ENCODE data around the gene PYGB. TPM values are rescaled to one million over a fixed set of nuclear protein-coding genes. Genes with fewer than 3 reads are reported as not detected.

The PYGB gene
- total RNA-seq, 1 experiment from 2014 or later, result 220 TPM

DNA sequence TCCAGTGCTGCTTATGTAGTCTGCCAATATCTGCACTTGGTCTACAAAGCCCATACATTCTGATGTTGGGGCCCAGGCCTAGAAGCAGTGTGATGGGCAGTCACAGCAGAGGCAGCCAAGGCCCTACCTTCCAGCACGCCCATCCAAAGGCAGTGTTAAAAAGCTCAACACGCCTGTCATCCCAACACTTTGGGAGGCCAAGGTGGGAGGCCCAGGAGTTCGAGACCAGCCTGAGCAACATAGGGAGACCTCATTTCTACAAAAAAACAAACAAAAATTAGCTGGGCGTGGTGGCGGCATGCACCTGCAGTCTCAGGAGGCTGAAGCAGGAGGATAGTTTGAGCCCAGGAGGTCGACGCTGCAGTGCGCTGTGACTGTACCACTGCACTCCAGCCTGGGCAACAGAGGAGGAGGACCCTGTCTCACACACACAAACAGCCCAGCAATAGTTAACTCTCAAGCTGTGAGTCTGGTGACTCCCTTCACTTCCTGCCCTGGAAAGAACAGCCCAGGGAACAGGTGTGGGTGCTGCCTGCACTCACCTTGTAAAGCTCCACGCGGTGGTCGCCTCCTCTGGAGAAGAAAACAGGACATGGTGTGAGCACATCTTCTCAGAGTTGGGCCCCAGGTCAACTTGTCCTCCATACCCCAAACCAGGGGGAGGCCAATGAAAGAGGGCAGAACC, 68.8 kb downstream of the PYGB start:
- ATAC-seq (no peak), DNase-seq (ENCODE audit: low read depth, low spot score) (no peak)
- no peak overlapping the region for H3K4me3 ChIP-seq (ENCODE audit: low read depth in 2 of 2, low read length in 2 of 2)
- BruUV-seq (replicated peaks), result no TSS peak
- CTCF ChIA-PET, result no interaction called here
- no peaks in the 10 kb centered on the region for H3K9me3 ChIP-seq (ENCODE audit: control insufficient read depth, insufficient read depth, low read depth, low read length)
- H3K4me1 ChIP-seq (ENCODE audit: control insufficient read depth, insufficient read depth, low read length), result peaks cover 27% of the 10 kb centered on the region
- intact Hi-C loops (cut with micrococcal nuclease; ENCODE audit: unreplicated experiment), result loop anchor here (10.0 kb wide), 1 partner anchor 68 kb away; no protein-coding TSS in a partner anchor
- no peaks in the 10 kb centered on the region for H3K36me3 ChIP-seq (ENCODE audit: control insufficient read depth, insufficient read depth, low read length)
- in situ Hi-C loops (cut with HindIII; ENCODE audit: low pct_unique_long_range_greater_than_20kb, low sequenced_read_pairs), result no loop called here
- H3K27ac ChIP-seq (ENCODE audit: low read length), result 0 out of 2 replicates have a peak overlapping the region, but pooled peaks have one; percentile 7
- H3K27me3 ChIP-seq (ENCODE audit: control insufficient read depth, insufficient read depth, low read length), result no peaks in the 10 kb centered on the region
- TF ChIP-seq, protein P1, sequence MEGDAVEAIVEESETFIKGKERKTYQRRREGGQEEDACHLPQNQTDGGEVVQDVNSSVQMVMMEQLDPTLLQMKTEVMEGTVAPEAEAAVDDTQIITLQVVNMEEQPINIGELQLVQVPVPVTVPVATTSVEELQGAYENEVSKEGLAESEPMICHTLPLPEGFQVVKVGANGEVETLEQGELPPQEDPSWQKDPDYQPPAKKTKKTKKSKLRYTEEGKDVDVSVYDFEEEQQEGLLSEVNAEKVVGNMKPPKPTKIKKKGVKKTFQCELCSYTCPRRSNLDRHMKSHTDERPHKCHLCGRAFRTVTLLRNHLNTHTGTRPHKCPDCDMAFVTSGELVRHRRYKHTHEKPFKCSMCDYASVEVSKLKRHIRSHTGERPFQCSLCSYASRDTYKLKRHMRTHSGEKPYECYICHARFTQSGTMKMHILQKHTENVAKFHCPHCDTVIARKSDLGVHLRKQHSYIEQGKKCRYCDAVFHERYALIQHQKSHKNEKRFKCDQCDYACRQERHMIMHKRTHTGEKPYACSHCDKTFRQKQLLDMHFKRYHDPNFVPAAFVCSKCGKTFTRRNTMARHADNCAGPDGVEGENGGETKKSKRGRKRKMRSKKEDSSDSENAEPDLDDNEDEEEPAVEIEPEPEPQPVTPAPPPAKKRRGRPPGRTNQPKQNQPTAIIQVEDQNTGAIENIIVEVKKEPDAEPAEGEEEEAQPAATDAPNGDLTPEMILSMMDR (IDR thresholded peaks at IDR 0.05), result no peak
- TF ChIP-seq POLR2AphosphoS5 (IDR thresholded peaks at IDR 0.05; ENCODE audit: low read depth, low read length) (no peak), SIN3A (IDR thresholded peaks at IDR 0.05; ENCODE audit: borderline replicate concordance, insufficient read depth, low read depth, low read length) (no peak), TCF7L2 (IDR thresholded peaks at IDR 0.05; ENCODE audit: low read depth, low read length) (no peak)
- TF ChIP-seq, protein P2, sequence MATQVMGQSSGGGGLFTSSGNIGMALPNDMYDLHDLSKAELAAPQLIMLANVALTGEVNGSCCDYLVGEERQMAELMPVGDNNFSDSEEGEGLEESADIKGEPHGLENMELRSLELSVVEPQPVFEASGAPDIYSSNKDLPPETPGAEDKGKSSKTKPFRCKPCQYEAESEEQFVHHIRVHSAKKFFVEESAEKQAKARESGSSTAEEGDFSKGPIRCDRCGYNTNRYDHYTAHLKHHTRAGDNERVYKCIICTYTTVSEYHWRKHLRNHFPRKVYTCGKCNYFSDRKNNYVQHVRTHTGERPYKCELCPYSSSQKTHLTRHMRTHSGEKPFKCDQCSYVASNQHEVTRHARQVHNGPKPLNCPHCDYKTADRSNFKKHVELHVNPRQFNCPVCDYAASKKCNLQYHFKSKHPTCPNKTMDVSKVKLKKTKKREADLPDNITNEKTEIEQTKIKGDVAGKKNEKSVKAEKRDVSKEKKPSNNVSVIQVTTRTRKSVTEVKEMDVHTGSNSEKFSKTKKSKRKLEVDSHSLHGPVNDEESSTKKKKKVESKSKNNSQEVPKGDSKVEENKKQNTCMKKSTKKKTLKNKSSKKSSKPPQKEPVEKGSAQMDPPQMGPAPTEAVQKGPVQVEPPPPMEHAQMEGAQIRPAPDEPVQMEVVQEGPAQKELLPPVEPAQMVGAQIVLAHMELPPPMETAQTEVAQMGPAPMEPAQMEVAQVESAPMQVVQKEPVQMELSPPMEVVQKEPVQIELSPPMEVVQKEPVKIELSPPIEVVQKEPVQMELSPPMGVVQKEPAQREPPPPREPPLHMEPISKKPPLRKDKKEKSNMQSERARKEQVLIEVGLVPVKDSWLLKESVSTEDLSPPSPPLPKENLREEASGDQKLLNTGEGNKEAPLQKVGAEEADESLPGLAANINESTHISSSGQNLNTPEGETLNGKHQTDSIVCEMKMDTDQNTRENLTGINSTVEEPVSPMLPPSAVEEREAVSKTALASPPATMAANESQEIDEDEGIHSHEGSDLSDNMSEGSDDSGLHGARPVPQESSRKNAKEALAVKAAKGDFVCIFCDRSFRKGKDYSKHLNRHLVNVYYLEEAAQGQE (IDR thresholded peaks at IDR 0.05; ENCODE audit: insufficient read depth in 1 of 2, low read depth in 2 of 2, low read length in 1 of 2), result no peak
- POLR2A ChIA-PET, result interaction anchor here (0.6 kb wide), 1 partner anchor 74 kb away, joined by 8 read pairs; no protein-coding TSS in a partner anchor

DNA sequence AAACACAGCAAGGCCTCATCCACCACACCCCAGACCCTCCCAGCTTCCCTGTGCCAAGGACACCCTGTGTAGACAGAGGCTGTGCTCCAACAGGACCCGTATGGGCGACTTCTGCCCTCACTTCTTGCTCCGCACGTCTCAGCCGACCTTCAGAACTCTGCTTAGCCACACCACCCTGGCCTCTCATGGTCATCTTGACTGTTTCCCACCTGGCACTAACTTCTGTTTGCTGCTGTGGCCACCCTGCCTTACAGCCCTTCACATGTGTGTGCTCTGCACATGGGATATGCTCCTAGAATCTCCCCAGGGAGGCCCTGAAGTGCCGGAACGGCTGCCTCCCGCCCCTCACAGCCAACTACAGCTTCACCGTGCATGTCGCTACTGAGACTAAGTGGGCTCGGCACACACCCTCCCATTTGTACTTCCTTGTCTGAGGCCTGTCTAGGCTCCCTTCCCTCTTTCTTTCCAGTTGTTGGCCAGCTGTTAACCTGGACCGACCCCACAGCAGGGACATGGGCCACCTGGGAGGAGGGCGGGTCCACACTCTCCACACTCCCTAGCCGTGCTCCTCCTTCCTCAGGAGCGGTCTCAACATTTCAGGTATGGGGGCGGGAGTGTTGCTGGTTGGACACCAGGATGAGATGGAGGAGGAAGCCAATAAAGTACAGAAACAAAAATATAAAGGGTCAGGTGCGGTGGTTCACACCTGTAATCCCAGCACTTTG, 69.6 kb downstream of the PYGB start:
- Histone ChIP-seq H3K4me1 (ENCODE audit: control insufficient read depth, insufficient read depth, low read length) (peaks cover 24% of the 10 kb centered on the region), H3K9me3 (ENCODE audit: control insufficient read depth, insufficient read depth, low read depth, low read length) (no peaks in the 10 kb centered on the region), H3K36me3 (ENCODE audit: control insufficient read depth, insufficient read depth, low read length) (no peaks in the 10 kb centered on the region), H3K4me3 (ENCODE audit: low read depth in 2 of 2, low read length in 2 of 2) (no peak overlapping the region), H3K27me3 (ENCODE audit: control insufficient read depth, insufficient read depth, low read length) (no peaks in the 10 kb centered on the region), H3K27ac (ENCODE audit: low read length) (no peak overlapping the region)
- in situ Hi-C loops (cut with HindIII; ENCODE audit: low pct_unique_long_range_greater_than_20kb, low sequenced_read_pairs), result no loop called here
- ATAC-seq (no peak), DNase-seq (ENCODE audit: low read depth, low spot score) (no peak)
- TF ChIP-seq, protein P1 (IDR thresholded peaks at IDR 0.05), result no peak
- no peak for TF ChIP-seq POLR2AphosphoS5 (IDR thresholded peaks at IDR 0.05; ENCODE audit: low read depth, low read length)
- TF ChIP-seq, protein P2 (IDR thresholded peaks at IDR 0.05; ENCODE audit: insufficient read depth in 1 of 2, low read depth in 2 of 2, low read length in 1 of 2), result no peak
- TF ChIP-seq SIN3A (IDR thresholded peaks at IDR 0.05; ENCODE audit: borderline replicate concordance, insufficient read depth, low read depth, low read length), result no peak
- TF ChIP-seq TCF7L2 (IDR thresholded peaks at IDR 0.05; ENCODE audit: low read depth, low read length), result no peak
- ChIA-PET CTCF (no interaction called here), POLR2A (no interaction called here)
- no TSS peak for BruUV-seq (replicated peaks)
- intact Hi-C loops (cut with micrococcal nuclease; ENCODE audit: unreplicated experiment), result loop anchor here (10.0 kb wide), 1 partner anchor 67 kb away; no protein-coding TSS in a partner anchor

Measured in Panc1 (cell line).